ENCODE measurements around the gene DRG2.

Gene DRG2

DNA sequence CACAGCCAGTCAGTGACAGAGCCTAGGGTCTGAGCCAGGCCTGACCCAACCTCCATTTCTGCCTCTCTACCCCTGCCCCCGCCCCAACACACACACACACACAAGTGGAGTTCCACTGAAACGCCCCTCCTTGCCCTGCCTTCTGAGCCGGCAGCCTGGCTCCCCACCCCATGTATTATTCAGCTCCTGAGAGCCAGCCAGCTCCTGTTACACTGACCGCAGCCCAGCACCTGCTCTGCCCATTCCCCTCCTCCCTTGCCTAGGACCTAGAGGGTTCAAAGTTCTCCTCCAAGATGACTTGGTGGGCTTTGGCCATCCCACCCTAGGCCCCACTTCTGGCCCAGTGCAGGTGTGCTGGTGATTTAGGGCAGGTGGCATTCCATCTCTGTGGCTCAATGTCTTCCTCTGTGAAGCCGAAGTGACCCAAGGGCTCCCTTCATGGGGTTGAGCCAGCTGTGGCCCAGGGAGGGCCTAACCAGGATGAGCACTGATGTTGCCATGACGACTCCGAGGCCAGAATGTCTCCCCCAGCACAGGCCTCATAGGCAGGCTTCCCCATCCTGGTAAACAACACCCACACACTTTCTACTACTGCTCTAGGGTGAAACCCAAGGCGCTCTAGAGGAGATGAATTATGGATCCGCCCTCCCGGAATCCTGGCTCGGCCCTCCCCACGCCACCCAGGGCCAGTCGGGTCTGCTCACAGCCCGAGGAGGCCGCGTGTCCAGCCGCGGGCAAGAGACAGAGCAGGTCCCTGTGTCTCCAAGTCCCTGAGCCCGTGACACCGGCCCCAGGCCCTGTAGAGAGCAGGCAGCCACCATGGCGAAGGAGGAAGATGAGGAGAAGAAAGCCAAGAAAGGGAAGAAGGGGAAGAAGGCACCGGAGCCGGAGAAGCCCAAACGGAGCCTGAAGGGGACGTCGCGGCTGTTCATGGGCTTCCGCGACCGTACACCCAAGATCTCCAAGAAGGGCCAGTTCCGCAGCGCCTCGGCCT lies 30.5 kb downstream of the DRG2 start:
- no peak for DNase-seq

DNA sequence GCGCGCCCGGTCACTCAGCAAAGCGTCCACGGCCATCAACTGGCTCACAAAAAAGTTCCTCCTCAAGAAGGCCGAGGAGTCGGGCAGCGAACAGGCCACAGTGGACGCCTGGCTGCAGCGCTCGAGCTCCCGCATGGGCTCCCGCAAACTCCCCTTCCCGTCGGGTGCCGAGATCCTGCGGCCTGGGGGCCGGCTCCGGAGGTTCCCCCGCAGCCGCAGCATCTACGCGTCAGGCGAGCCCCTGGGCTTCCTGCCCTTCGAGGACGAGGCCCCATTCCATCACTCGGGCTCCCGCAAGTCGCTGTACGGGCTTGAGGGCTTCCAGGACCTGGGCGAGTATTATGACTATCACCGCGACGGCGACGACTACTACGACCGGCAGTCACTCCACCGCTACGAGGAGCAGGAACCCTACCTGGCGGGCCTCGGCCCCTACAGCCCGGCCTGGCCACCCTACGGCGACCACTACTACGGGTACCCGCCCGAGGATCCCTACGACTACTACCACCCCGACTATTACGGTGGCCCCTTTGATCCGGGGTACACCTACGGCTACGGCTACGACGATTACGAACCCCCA lies 31.5 kb downstream of the DRG2 start:
- no peak for DNase-seq

DNA sequence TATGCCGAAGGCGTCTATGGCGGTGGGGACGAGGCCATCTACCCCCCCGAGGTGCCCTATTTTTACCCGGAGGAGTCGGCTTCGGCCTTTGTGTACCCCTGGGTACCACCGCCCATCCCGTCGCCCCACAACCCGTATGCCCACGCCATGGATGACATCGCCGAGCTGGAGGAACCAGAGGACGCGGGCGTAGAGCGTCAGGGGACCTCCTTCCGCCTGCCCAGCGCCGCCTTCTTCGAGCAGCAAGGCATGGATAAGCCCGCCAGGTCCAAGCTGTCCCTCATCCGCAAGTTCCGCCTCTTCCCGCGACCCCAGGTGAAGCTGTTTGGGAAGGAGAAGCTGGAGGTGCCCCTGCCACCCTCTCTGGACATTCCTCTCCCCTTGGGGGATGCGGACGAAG lies 32.2 kb downstream of the DRG2 start:
- no peak for DNase-seq

DNA sequence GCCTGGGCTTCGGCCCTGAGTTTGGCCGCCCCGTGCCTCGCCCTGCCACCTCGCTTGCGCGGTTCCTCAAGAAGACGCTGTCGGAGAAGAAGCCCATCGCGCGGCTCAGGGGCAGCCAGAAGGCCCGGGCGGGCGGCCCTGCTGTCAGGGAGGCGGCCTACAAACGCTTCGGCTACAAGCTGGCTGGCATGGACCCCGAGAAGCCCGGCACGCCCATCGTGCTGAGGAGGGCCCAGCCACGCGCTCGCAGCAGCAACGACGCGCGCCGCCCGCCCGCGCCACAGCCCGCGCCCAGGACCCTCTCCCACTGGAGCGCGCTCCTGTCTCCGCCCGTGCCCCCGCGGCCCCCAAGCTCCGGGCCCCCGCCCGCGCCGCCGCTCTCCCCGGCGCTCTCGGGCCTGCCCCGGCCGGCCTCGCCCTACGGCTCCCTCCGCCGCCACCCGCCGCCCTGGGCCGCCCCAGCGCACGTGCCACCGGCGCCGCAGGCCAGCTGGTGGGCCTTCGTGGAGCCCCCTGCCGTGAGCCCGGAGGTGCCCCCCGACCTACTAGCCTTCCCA lies 32.8 kb downstream of the DRG2 start:
- DNase-seq = no peak

DNA sequence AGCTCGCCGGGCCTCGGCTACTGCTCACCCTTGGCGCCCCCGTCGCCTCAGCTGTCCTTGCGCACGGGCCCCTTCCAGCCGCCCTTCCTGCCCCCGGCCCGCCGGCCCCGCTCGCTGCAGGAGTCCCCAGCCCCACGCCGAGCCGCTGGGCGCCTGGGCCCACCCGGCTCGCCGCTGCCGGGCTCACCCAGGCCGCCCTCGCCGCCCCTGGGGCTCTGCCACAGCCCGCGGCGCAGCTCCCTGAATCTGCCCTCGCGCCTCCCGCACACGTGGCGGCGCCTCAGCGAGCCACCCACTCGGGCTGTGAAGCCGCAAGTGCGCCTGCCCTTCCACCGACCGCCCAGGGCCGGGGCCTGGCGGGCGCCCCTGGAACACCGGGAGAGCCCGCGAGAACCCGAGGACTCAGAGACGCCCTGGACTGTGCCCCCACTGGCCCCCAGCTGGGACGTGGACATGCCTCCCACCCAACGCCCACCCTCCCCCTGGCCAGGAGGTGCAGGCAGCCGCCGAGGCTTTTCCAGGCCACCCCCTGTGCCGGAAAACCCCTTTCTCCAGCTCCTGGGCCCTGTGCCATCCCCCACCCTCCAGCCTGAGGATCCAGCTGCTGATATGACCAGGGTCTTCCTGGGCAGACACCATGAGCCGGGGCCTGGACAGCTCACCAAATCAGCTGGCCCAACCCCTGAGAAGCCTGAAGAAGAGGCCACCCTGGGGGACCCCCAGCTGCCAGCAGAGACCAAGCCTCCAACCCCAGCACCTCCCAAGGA lies 33.6 kb downstream of the DRG2 start:
- DNase-seq = no peak

DNA sequence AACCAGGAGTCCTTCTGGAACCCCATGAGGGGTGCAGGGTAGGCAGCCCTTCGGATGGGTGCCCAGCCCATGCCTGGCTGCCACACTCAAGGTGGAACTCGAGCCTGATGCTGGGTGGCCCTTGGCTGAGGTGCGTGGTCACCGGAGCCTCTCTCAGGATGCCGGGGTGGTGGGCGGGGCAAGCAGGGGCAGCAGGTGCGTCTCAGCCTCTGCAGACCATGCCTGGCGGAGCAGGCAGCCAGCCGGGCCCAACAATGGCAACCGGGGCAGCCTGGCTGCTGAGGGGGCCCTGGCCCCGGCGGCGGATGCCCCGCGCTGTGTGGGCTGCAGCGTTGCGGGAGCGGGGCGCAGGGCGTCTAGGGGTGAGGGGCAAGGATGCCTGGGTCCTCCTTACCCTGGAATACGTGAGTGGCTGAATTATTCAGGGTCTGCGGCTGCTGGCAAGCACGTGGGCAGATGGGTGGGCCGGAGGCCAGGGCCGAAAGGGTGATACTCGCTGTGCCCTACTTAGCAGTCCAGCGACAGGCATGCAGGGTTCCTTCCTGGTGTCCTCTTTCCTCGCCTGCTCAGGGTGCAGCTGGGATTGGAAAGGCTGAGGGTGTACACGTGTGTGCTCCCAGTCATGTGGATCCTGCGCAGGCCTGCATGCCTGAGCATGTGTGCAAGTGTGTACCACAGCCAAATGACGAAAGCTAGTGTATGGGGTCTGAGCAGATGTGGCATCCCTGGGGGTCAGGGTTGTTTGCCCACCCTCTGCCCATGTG lies 35.4 kb downstream of the DRG2 start:
- no peak for DNase-seq

DNA sequence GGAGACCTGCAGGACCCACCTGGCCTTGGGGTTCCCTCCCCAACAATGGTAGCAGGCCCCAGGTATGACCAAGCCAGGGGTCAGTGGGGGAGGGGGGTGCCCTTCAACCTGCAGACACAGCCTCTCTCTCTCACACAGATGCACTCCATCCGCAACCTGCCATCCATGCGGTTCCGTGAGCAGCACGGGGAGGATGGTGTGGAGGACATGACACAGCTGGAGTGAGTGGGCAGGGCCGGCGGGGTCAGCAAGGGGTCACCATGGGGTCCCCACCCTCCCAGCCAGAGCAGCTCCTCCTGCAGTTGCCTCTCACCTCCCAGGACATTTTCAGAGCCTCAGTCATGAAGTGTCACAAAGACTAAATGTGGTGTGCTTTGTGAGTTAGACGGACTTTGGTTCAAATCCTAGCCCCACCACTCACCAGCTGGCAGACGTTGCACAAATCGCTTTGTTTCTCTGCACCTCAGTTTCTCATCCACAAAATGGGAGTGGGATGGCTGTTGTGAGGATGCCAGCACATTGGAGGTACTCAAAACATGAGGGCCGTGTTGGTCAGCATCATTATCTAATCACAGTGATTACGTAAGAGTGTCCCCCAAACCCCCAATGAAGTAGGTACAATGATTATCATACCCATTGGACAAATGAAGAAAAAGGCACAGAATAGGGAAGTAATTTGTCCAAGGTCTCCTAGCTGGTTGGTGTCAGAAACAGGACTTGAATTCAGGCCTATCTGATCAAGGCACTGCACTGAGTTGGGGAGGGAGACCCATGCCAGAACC lies 36.8 kb downstream of the DRG2 start:
- no peak for DNase-seq

DNA sequence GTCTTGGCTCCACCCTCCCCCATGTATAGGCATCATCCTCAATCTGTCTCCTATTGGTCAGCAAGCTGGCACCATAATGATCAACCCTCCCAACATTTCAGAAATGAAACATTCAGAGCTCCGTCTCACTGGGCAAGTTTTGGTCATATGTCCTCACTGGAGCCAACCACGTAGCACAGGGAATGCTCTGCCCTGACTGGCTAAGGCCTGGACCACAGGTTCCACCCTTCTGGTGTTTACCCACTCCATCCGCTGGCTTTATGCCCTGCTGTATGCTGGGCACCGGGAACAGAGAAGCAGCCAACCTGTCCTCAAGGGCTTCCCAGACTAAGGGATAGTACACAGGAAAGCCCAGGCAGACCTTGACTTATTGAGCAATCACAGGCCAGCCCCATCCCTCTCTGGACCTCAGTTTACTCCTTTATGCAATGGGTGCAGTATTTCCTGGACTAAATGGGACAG lies 41.3 kb downstream of the DRG2 start:
- DNase-seq = no peak

DNA sequence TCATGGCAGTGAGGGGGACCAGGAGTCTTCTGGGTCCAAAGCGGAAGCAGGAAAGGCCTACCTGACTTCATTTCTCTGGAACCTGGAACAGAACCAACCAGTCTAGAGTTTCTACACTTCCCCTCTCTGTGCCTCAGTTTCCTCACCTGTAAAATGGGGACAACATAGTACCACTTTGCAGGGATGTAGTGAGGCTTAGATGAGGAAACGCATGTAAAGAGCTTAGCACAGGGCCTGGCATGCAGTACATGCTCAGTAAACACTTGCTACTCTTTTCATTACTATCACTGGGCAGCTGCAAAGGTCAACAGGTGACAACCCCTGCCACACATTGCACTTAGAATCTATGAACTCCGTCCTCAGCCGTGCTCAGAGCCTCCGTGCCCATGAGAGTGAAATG lies 45.0 kb downstream of the DRG2 start:
- no peak for DNase-seq

DNA sequence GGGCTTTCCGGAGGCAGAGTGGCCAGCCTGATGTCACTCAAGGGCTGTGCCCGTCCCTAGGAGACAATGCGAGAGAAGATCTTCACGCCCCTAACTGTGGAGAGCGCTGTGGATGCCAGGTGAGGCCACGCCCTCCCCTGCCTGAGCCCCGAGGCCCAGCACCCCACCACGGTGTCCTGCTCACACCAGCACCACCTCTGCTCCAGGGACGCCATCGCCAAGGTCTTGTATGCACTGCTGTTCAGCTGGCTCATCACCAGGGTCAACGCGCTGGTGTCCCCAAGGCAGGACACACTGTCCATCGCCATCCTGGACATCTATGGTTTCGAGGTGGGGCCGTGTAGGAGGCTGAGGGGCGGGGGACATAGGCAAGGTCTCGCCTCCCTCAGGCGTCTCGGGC lies 48.6 kb downstream of the DRG2 start:
- DNase-seq = no peak

DNA sequence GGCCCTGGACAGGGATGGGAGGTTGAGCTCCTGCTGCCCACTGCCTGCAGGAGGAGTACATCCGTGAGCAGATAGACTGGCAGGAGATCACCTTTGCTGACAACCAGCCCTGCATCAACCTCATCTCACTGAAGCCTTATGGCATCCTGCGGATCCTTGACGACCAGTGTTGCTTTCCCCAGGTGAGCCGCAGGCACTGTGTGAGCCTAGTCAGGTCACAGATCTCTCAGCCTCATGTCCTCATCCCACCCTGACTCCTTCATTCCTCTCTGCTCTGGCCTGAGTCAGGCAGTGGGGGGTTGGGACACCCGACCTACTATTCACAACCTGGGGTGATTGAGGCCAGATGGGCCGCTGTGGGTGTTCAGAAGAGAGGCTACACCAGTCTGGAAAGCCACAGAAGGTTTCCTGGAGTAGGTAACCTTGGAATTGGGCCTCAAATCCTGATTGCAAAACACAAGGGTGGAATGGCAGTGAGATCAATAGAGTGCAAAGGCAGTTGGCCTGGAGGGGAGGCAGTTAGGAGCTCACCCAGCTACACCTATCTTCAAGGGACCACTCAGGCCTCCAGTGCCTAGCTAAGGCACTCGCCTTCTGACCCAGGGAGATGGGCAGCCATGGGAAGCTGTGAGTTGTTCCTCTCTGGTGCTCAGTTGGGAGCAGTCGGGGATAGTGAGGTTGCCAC lies 50.5 kb downstream of the DRG2 start:
- no peak for DNase-seq

DNA sequence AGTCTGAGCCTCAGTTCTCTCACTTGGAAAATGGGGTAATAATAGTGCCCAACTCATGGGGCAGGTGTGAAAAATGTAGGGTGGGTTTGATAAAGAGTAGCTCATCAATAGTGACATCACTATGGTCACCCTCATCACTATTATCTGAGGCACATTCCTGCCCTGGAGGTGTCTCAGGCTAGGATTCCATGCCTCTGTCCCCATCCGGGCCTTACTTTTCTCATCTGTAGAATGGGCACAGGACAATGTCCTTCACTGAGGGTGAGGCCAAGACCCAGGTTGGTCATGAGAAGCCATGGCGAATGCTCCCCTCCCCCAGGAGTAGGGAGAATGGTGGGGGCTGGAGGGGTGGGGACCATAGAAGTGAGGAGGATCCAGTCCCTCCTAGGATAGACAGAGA lies 51.3 kb downstream of the DRG2 start:
- DNase-seq = no peak

DNA sequence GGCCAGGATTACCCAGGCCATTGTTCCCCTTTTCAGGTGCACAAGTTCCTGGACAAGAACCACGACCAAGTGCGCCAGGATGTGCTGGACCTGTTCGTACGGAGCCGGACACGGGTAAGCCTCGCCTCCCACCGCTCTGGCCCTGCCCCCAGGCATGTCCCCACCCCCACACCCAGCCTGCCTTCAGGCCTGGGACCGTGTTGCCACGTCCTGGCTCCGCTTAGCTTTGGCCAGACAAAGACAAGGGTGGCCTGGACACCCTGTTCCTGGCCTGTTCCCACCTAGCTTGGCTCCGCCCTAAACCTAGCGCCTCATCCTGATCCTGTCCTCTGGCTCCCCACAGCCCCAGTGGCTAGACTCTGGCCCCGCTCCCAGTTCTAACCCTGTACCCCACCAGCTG lies 51.8 kb downstream of the DRG2 start:
- no peak for DNase-seq

DNA sequence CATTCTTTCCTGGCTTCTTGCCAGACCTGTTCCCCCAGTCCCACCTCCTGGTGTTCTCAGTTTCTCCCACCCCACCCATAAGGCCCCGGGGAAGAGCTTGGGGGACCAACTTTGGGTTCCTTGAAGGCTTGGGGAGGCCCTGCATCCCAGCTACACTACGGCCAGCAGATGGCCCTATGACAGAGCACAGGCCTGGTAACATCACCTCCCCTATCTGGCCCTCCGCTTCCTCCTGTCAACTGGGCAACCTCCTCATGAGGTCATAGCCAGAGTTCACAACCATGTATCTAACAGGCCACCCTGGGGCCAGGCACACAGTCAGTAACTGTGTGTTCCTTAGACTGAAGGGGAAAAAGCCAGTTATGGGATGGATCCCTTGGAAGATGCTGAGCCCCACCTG lies 52.2 kb downstream of the DRG2 start:
- no peak for DNase-seq

DNA sequence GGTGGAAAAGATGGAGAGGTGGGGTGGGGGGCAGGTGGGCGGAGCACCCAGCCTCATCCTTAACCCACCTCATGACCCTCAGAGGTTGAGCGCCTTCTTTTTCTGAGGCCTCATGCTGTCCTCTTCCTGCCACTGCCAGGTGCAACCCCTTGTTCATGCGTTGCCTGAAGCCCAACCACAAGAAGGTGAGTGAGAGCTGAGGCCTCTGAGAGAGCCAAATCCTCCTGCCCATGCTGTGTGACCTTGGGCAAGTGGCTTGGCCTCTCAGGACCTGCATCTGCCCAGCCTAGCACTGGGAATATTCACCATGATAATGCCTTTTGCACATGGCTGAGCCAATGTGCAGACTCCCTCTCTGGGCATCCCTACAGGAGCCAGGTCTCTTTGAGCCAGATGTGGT lies 52.9 kb downstream of the DRG2 start:
- no peak for DNase-seq

DNA sequence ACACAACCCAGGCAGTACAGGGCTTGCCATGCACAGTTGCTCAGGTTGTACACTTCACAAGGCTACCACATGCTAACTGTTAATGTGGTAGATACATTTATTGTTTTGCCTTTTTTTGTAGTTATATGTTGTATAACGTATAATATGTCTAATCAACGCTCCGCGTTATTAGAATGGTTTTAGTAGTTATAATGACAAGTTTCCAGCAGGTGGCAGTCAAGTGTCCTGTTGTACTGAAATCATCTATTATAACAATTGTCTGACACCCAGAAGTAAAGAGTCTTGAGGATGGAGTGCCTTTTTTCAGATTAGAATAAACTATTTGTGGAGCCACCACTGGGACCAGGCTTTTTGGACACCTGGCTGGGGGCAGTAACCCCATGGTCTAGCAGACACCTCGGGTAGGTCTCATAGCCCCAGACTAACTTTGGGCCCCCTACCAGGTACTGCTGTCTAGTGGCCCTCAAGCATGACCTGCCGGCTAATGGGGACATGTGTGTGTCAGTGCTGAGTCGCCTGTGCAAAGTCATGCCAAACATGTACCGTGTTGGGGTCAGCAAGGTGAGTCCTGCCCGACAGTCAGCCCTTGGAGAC lies 53.6 kb downstream of the DRG2 start:
- peak; percentile 35 for DNase-seq

DNA sequence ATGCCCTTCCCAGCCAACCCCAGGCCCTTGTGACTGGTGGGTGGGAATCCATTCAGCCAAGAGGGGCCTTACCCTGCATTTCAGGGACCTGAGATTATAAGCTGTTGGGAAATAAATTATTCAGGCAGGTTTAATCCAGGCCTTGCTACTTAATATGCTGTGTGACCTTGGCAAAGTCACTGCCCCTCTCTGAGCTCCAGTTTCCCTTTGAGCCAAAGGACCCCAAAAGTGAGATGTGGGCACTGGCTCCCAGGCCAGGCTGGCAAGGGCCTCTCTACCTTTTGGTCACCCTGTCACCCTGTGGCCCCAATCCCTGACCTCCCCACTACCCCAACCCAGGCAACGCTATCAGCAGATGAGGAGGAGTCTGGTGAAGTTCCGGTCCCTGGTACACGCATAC lies 54.7 kb downstream of the DRG2 start:
- no peak for DNase-seq

DNA sequence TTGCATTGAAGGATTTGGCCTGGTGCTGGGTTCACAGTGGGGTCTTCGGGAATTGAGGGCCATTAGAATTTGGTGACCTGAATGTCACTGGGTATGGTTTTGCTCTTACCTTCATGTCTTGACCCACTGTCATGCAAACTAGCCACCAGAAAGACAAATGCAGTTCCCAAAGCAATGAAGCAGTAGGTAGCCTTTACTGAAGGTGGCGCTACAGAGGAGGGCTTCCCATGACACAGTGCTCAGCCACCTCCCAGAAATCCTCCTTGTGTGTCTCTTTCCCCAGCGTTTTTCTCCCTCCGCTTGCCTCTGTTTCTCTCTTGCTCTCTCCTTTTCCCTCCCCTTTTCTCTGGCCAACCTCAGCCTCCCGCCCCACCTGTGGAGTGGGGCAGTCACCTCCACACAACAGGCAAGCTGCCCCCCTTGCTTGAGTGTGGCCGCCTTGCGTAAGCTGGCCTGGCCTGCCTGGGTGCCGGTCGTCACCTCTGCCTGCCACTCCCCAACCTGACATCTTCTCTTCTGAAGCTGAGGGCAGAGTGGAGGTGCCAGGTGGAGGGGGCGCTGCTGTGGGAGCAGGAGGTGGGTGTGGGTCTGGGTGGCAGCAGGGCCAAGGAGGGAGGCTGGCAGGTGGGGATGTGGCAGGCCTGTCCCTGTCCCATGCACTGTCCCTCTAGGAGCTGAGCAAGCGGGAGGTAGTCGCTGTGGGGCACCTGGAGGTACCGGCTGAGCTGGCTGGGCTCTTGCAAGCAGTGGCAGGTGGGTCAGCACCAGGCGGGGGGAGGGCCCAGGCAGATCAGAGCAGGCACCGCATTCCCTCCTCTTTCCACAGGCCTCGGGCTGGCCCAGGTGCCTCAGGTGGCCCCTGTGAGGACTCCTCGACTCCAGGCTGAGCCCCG lies 55.5 kb downstream of the DRG2 start:
- DNase-seq = no peak

DNA sequence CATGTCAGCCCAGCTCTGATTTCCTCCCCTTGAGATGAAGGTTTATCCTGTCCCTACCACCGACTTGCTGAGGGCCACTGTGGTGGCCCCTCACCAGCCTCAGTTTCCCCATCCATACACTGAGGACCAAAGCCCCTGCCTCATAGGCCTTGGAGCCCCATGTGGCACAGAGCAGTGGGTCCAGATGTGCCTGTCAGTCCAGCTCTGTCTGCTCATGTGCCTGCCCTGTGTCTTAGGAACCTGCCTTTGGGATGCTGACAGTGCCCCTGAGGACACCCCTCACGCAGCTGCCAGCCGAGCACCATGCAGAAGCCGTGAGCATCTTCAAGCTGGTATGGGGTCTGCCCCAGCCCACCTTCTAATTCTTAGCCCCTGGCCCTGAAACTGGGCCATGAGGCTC lies 56.5 kb downstream of the DRG2 start:
- DNase-seq = no peak

DNA sequence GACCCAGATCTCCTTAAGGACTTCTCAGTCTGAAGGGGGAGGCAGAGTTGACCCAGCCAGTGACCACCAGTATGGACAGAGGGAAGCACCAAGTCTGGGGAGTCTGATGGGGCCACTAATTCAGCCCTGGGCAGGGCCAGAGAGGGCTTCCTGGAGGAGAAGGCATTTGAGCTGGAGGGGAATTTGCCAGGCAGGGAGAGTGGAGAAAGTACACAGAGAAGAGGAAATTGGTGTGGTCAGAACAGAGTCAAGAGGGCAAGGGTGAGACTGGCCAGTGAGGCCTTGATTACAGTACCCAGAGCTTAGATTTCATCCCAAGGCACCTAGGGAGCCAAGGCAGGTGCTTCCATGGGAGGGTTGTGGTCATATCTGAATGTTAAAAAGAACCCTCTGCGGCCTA lies 57.1 kb downstream of the DRG2 start:
- DNase-seq = no peak

All from DMS79 treated with DMSO at 0.1 percent for 48 hours (cell line).